Panc1 (cell line): Measurements from ENCODE around the gene SLC6A11. TPM values are rescaled to one million over a fixed set of nuclear protein-coding genes. Genes with fewer than 3 reads are reported as not detected.

Experiments used
- ATAC-seq: fragments of 200-7000 bp; cut with Tn5 transposase; 2 replicates; pipeline ENCODE4 v1.9.1; 2020; ENCODE audit warnings: mild to moderate bottlenecking, moderate library complexity
- BruUV-seq: library from RNA; stranded (reverse); fragments of 400-500 nt; replicated peaks from 2 replicates; lab custom pipeline; 2021; lab: Mats Ljungman, UMichigan
- CTCF ChIA-PET: fragments of 300-600 bp; sonication (Branson Sonifier 250); formaldehyde crosslinking; loops from one replicate; lab custom pipeline; 2022; ENCODE audit warnings: antibody characterized with exemption; lab: Charles Lee
- POLR2A ChIA-PET: fragments of 300-600 bp; sonication (Branson Sonifier 250); formaldehyde crosslinking; loops from one replicate; lab custom pipeline; 2022; ENCODE audit warnings: antibody characterized with exemption; lab: Charles Lee
- DNase-seq: peaks from one replicate; pipeline ENCODE4 v3.0.0-alpha.2; 2010; ENCODE audit warnings: low read depth, low spot score
- H3K27ac ChIP-seq: 2 replicates; pipeline ENCODE4 v1.5.1; 2011; ENCODE audit warnings: mild to moderate bottlenecking, low read length, inconsistent platforms
- H3K27me3 ChIP-seq: fragments of 200-500 bp; sonication (Bioruptor generic); 2 replicates; pipeline ENCODE4 v1.6.0; 2014; ENCODE audit warnings: low read length, inconsistent platforms; ENCODE audit not compliant: control insufficient read depth, insufficient read depth
- H3K36me3 ChIP-seq: fragments of 200-500 bp; sonication (Bioruptor generic); 2 replicates; pipeline ENCODE4 v1.5.1; 2014; ENCODE audit warnings: inconsistent platforms, mild to moderate bottlenecking, low read length, moderate library complexity; ENCODE audit not compliant: control insufficient read depth, insufficient read depth
- H3K4me1 ChIP-seq: 2 replicates; pipeline ENCODE4 v1.5.1; 2011; ENCODE audit warnings: inconsistent platforms, mild to moderate bottlenecking, low read length, moderate library complexity; ENCODE audit not compliant: control insufficient read depth, insufficient read depth
- H3K4me3 ChIP-seq, 2 experiments: 2 replicates each; pipeline ENCODE4 v1.5.1; 2011 to 2012; ENCODE audit warnings: low read depth in 2 of 2, low read length in 2 of 2, mild to moderate bottlenecking in 2 of 2, inconsistent platforms in 1 of 2, moderate library complexity in 1 of 2
- H3K9me3 ChIP-seq: fragments of 200-500 bp; sonication (Bioruptor generic); 2 replicates; pipeline ENCODE4 v1.5.1; 2014; ENCODE audit warnings: low read depth, mild to moderate bottlenecking, inconsistent platforms, low read length, moderate library complexity; ENCODE audit not compliant: control insufficient read depth, insufficient read depth
- CTCF ChIP-seq: fragments of 450-650 bp; IDR thresholded peaks from 2 replicates; pipeline ENCODE4 v1.5.1; 2017; ENCODE audit warnings: mild to moderate bottlenecking
- POLR2AphosphoS5 ChIP-seq: IDR thresholded peaks from 2 replicates; pipeline ENCODE4 v1.6.1; 2012; ENCODE audit warnings: mild to moderate bottlenecking, low read depth, low read length, moderate library complexity
- SIN3A ChIP-seq: IDR thresholded peaks from 2 replicates; pipeline ENCODE4 v1.6.1; 2012; ENCODE audit warnings: low read depth, mild to moderate bottlenecking, low read length, moderate library complexity, borderline replicate concordance; ENCODE audit not compliant: insufficient read depth
- TCF7L2 ChIP-seq: IDR thresholded peaks from 2 replicates; pipeline ENCODE4 v1.6.1; 2011; ENCODE audit warnings: mild to moderate bottlenecking, low read depth, low read length, inconsistent platforms
- in situ Hi-C: cut with HindIII; loops from 2 replicates; pipeline ENCODE4 v1.10.0; 2016; ENCODE audit warnings: low sequenced_read_pairs, low pct_unique_long_range_greater_than_20kb
- intact Hi-C: fragments of 100-400 bp; cut with micrococcal nuclease; formaldehyde crosslinking; loops from one replicate; pipeline ENCODE4 v1.10.0; 2022; ENCODE audit not compliant: unreplicated experiment
- total RNA-seq: library from RNA; stranded (reverse); gene quantifications from one replicate; pipeline ENCODE4 v1.2.1, GENCODE V29; 2021; ENCODE audit not compliant: unreplicated experiment
- TF ChIP-seq, protein P1 (sequence below), 2 experiments: IDR thresholded peaks; 2 replicates each; pipeline ENCODE4 v1.6.1; 2011 to 2012; ENCODE audit warnings: low read depth in 2 of 2, control low read depth in 1 of 2, low read length in 1 of 2, mild to moderate bottlenecking in 1 of 2, moderate library complexity in 1 of 2; ENCODE audit not compliant: insufficient read depth in 1 of 2

SLC6A11 gene
- total RNA-seq, 1 experiment from 2014 or later: not detected

GRCh38 chr3:10945683-10946287, 129.8 kb downstream of the SLC6A11 start:
- ChIA-PET CTCF (interaction anchor here (0.6 to 1.6 kb wide), 3 partner anchors 16 to 114 kb away, joined by 3 read pairs; no protein-coding TSS in a partner anchor), POLR2A (interaction anchor here (0.6 kb wide), 1 partner anchor 275 kb away, joined by 3 read pairs; no protein-coding TSS in a partner anchor)
- no peaks in the 10 kb centered on the region for H3K36me3 ChIP-seq
- DNase-seq (no peak), ATAC-seq (peak; percentile 91)
- H3K27me3 ChIP-seq: no peaks in the 10 kb centered on the region
- H3K4me3 ChIP-seq: no peak overlapping the region
- peak; percentile 87 for TF ChIP-seq CTCF
- TF ChIP-seq, protein P1, sequence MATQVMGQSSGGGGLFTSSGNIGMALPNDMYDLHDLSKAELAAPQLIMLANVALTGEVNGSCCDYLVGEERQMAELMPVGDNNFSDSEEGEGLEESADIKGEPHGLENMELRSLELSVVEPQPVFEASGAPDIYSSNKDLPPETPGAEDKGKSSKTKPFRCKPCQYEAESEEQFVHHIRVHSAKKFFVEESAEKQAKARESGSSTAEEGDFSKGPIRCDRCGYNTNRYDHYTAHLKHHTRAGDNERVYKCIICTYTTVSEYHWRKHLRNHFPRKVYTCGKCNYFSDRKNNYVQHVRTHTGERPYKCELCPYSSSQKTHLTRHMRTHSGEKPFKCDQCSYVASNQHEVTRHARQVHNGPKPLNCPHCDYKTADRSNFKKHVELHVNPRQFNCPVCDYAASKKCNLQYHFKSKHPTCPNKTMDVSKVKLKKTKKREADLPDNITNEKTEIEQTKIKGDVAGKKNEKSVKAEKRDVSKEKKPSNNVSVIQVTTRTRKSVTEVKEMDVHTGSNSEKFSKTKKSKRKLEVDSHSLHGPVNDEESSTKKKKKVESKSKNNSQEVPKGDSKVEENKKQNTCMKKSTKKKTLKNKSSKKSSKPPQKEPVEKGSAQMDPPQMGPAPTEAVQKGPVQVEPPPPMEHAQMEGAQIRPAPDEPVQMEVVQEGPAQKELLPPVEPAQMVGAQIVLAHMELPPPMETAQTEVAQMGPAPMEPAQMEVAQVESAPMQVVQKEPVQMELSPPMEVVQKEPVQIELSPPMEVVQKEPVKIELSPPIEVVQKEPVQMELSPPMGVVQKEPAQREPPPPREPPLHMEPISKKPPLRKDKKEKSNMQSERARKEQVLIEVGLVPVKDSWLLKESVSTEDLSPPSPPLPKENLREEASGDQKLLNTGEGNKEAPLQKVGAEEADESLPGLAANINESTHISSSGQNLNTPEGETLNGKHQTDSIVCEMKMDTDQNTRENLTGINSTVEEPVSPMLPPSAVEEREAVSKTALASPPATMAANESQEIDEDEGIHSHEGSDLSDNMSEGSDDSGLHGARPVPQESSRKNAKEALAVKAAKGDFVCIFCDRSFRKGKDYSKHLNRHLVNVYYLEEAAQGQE (IDR thresholded peaks at IDR 0.05; ENCODE audit: insufficient read depth in 1 of 2, low read depth in 2 of 2, low read length in 1 of 2): no peak
- intact Hi-C loops: loop anchor here (5.0 kb wide), 1 partner anchor 112 kb away; no protein-coding TSS in a partner anchor
- in situ Hi-C loops: no loop called here
- no TSS peak for BruUV-seq
- no peak overlapping the region for H3K27ac ChIP-seq
- H3K9me3 ChIP-seq: no peaks in the 10 kb centered on the region
- no peaks in the 10 kb centered on the region for H3K4me1 ChIP-seq

GRCh38 chr3:10946526-10946925, 130.5 kb downstream of the SLC6A11 start:
- no peak for TF ChIP-seq SIN3A
- ChIA-PET POLR2A (interaction anchor here (0.6 to 0.7 kb wide), 2 partner anchors 276 to 393 kb away, joined by 3 read pairs; no protein-coding TSS in a partner anchor), CTCF (interaction anchor here (1.1 to 1.6 kb wide), 2 partner anchors 15 to 114 kb away, joined by 3 read pairs; no protein-coding TSS in a partner anchor)
- H3K36me3 ChIP-seq: no peaks in the 10 kb centered on the region
- no TSS peak for BruUV-seq
- DNase-seq: no peak
- no peak overlapping the region for H3K4me3 ChIP-seq
- no peaks in the 10 kb centered on the region for H3K4me1 ChIP-seq
- H3K27ac ChIP-seq: no peak overlapping the region
- in situ Hi-C loops (no loop called here), intact Hi-C loops (loop anchor here (5.0 kb wide), 1 partner anchor 111 kb away; no protein-coding TSS in a partner anchor)
- no peaks in the 10 kb centered on the region for H3K27me3 ChIP-seq
- no peaks in the 10 kb centered on the region for H3K9me3 ChIP-seq
- no peak for ATAC-seq

DNA sequence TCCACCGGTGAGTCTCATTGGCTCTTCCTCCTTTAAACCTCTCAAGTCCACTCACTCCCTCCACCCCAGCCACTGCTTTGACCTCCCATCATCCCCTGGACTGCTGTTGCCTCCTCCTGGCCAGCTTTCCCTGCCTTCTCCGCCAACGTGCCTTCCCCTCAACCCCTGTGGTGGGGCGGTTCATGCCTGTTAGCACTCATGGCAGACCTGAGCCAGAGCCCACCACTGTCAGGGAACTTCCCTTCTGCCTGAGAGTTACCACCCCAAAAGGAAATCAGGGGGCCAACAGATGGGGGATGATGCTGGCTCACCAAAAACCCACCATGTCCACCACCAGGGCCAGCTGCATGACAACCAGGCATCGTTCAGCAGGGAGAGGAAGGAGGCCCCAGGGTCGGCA, 132.3 kb downstream of the SLC6A11 start:
- Histone ChIP-seq H3K4me3 (no peak overlapping the region), H3K9me3 (no peaks in the 10 kb centered on the region), H3K27me3 (no peaks in the 10 kb centered on the region), H3K27ac (no peak overlapping the region), H3K4me1 (no peaks in the 10 kb centered on the region), H3K36me3 (no peaks in the 10 kb centered on the region)
- intact Hi-C loops: loop anchor here (5.0 kb wide), 1 partner anchor 109 kb away; no protein-coding TSS in a partner anchor
- ChIA-PET POLR2A (no interaction called here), CTCF (no interaction called here)
- DNase-seq (no peak), ATAC-seq (no peak)
- BruUV-seq: no TSS peak
- in situ Hi-C loops: no loop called here
- TF ChIP-seq, protein P1 (IDR thresholded peaks at IDR 0.05; ENCODE audit: insufficient read depth in 1 of 2, low read depth in 2 of 2, low read length in 1 of 2): no peak
- TF ChIP-seq POLR2AphosphoS5: no peak
- no peak for TF ChIP-seq TCF7L2
- TF ChIP-seq CTCF: no peak
- no peak for TF ChIP-seq SIN3A
